HL-60 (cell line): ENCODE results near the gene ANKFN1.

Experiments used
- GABPA ChIP-seq: IDR thresholded peaks from 2 replicates; pipeline ENCODE4 v1.6.1; 2012; ENCODE audit warnings: low read depth
- POLR2AphosphoS5 ChIP-seq: IDR thresholded peaks from 2 replicates; pipeline ENCODE4 v1.6.1; 2012; ENCODE audit warnings: low read depth
- SPI1 ChIP-seq: IDR thresholded peaks from 2 replicates; pipeline ENCODE4 v1.6.1; 2012; ENCODE audit warnings: low read depth, mild to moderate bottlenecking, borderline replicate concordance
- TF ChIP-seq, protein P1 (sequence below): IDR thresholded peaks from one replicate; pipeline ENCODE4 v1.5.1; 2011; ENCODE audit warnings: low read length, control low read depth, inconsistent platforms; ENCODE audit not compliant: insufficient read depth

DNA sequence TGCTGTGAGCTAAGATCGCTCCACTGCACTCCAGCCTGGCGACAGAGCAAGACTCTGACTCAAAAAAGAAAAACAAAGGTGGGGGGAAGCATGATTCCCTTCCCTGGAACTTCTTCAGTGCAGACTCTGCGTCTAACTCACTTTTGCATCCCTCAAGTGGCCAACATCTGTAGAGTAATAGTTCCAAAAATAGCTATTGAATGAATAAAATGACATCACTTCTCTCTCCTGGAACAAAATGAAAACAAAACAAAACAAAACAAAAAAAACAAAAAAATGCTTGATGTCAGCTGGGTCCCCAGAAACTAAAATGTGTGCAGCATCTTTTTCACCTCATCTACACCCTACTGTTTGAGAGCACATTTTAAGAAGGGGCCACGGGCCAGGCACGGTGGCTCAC is 242.5 kb downstream of the ANKFN1 start:
- TF ChIP-seq, protein P1, sequence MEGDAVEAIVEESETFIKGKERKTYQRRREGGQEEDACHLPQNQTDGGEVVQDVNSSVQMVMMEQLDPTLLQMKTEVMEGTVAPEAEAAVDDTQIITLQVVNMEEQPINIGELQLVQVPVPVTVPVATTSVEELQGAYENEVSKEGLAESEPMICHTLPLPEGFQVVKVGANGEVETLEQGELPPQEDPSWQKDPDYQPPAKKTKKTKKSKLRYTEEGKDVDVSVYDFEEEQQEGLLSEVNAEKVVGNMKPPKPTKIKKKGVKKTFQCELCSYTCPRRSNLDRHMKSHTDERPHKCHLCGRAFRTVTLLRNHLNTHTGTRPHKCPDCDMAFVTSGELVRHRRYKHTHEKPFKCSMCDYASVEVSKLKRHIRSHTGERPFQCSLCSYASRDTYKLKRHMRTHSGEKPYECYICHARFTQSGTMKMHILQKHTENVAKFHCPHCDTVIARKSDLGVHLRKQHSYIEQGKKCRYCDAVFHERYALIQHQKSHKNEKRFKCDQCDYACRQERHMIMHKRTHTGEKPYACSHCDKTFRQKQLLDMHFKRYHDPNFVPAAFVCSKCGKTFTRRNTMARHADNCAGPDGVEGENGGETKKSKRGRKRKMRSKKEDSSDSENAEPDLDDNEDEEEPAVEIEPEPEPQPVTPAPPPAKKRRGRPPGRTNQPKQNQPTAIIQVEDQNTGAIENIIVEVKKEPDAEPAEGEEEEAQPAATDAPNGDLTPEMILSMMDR: no peak
- TF ChIP-seq GABPA (no peak), POLR2AphosphoS5 (no peak), SPI1 (no peak)
